GM19397 (cell line): ENCODE data around the gene FAM83B.
"Not testable (repeated sequence)": the region's sequence is repeated elsewhere in the genome, so short reads cannot be mapped to it uniquely, and the experiment has no call there.

Source experiments
- ATAC-seq: cut with Tn5 transposase; IDR thresholded peaks from one replicate; pipeline ENCODE4 v1.9.1; 2021; ENCODE audit warnings: mild to moderate bottlenecking, moderate library complexity; ENCODE audit not compliant: unreplicated experiment

FAM83B gene

DNA sequence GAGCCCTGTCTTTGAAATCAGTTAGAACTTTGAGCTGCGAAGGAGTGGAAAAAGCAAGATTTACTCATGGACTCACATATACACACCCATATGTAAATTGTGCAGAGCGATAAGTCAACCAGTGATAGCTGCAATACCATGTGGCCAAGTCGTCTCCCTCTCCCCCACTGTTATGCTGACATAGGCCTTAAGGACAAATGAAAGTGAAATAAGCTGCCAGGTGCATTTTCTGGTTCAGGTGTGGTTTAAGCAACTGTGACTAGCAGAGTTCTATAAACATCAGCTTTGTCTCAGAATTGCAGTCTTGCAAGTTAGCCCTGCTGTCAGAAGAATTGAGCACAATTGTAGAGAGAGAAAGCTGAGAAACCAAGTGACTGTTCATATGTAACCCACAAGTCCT, 9.6 kb downstream of the FAM83B start:
- ATAC-seq = no peak

DNA sequence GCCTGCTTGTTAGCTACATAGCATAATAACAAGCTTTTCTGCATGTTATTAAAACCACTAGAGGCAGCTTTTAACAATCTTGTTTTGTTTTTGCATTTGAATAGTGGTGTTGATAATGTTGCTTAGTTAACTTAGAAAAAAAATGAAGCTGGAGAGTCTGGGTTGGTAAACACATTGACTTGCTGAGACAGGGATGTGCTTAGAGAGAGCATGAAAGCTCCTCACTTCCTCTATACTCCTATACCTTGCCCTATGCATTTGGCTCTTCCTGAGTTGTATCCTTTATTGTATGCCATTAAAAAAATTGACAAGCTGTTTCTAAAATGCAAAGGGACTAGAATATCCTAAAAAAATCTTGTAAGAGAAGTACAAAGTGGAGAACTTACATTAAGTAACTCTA, 13.6 kb downstream of the FAM83B start:
- no peak for ATAC-seq

DNA sequence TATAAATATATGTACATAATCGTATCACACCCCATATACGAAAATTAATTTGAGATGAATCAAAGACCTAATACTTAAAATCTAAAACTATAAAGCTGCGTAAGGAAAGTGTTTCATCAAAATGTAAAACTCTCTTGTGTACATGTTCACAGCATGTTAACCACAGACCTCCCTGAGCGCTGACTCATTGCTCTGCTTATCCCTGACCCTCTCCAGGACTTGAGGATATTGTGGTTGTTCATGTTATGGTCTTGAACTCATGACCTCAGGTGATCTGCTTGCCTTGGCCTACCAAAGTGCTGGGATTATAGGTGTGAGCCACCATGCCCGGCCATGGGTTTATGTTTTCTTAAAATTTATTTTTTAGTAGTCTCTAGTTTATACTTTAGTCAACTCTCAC, 14.2 kb downstream of the FAM83B start:
- no peak for ATAC-seq

- ATAC-seq = no peak
Observed at GRCh38 chr6:54861905-54862616, 15.5 kb downstream of the FAM83B start.

DNA sequence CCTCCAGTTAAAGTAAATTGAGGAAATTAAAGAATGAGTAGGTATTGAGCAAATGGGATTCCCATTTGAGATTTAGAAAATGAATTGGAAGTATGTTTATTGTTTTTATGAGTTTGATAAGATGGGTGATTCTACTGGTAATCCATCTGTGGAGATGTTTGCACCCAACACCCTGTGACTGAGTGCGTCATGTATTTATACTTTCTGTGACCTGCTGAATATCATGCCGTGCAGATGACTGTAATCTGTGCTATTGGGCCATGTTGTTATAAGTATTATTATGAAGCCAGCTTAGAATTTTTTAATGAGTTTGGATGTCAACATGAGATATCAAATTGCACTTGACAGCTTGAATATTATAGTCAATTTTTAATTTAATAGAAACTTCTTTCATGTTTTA, 17.7 kb downstream of the FAM83B start:
- ATAC-seq = no peak

GRCh38 chr6:54865091-54865631, 18.6 kb downstream of the FAM83B start:
- ATAC-seq = no peak

DNA sequence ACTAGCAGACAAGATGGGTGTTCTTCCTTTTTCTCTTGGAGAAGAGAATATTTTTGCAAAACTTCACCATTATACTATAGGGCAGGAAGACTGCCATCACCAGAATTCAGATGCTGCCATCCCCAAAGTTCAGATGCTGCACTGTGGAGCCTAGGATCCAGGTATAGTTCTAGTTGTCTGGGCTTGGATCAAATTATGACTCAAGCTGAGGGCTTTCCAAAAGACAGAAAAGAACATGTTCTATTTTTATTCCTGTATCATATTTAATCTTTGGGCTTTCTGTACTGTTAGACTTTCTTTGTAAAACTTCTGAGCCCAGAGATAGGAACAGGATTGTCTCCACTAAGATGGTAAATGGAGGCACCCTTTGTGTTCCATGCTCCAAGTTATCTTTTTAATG, 22.0 kb downstream of the FAM83B start:
- no peak for ATAC-seq

GRCh38 chr6:54873599-54873998, 27.0 kb downstream of the FAM83B start:
- ATAC-seq = no peak

DNA sequence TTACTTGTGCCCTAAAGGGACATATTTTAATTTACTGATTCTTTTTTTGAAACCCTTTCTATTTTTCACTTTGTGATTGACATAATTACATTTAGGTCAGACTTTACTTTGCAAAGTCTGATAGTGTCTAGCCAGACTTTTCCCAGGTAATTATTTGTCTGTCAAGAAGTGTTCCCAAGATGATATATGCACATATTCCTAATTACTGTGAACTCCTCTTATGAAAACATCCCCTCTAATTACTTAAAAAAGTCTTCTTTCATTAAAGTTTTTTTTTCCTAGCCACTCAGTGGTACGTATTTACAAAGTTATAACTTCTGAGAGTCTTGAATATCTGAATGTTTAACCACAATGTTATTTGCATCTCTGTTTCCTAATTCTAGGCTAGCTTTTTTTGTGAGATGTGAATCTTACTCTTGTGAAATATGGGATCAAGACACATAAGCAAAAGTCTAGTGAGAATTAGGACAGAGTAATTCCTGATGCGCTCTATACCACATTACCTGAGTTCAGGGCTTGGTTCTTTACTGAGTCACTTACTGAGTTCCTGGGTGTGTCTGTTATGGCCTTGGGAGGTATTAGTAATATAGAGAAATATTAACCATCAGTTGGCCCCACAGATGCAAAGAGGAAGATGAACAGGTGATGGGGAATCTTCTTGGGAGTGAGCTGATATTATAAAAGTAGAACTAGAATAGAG, 27.9 kb downstream of the FAM83B start:
- ATAC-seq = no peak

GRCh38 chr6:54875539-54875938, 29.0 kb downstream of the FAM83B start:
- no peak for ATAC-seq

DNA sequence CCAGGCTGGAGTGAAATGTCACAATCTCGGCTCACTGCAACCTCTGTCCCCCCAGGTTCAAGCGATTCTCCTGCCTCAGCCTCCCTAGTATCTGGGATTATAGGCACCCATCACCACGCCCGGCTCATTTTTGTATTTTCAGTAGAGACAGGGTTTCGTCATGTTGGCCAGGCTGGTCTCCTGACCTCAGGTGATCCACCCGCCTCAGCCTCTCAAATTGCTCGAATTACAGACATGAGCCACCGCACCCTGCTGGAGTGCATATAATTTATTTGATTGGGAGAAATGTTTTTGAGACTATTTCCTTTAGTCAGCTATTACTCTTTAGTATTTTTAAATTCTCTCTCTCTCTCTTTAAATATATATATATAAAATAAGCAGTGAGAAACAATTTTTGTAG, 29.8 kb downstream of the FAM83B start:
- ATAC-seq = no peak

- no peak for ATAC-seq
Observed at GRCh38 chr6:54876871-54877270, 30.3 kb downstream of the FAM83B start.

DNA sequence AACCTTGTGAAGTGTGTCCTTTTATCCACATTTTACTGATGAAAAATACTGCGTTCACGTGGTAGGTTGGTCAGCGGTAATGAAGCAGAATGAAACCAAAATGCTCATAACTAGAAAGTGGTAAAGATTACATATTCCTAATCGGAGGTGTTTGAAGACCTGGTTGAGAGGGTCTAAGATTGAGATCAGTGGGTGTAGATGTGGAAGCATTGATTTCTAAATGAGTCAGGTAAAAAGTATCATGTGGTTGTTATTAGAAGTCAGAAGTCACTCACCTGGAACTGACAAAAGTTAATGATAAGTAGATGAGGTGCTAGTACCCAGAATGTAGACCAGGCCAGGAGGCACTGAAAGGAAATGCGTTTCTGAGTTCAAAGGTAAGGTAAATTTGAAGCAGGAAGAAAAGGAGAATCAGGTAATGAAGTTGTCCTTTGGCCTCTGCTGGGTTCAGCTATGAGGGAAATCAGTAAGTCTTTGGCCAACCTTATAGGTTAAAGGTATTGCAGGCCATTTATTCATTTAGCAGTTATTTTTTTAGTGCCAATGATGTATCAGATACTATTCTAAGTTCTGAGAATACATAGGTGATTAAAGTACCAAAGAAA, 31.2 kb downstream of the FAM83B start:
- no peak for ATAC-seq

DNA sequence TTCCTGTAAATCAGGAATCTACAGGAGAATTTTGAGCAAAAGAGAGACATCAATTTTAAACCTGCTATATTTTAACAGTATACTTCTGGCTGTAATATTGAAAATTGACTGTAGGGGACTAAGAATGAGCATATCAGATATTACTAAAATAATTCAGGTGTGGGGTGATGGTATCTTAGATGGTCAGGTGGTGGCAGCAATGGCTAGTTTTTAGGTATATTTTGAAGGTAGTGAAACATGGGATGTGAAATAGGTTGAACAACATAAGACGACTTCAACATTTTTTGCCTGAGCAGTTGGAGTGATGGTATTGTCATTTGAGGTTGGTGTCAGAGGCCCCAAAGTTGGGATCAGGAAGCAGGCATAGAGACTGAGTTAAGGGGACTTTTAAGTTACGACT, 32.1 kb downstream of the FAM83B start:
- no peak for ATAC-seq

- ATAC-seq = no peak
Observed at GRCh38 chr6:54879188-54879985, 32.8 kb downstream of the FAM83B start.

DNA sequence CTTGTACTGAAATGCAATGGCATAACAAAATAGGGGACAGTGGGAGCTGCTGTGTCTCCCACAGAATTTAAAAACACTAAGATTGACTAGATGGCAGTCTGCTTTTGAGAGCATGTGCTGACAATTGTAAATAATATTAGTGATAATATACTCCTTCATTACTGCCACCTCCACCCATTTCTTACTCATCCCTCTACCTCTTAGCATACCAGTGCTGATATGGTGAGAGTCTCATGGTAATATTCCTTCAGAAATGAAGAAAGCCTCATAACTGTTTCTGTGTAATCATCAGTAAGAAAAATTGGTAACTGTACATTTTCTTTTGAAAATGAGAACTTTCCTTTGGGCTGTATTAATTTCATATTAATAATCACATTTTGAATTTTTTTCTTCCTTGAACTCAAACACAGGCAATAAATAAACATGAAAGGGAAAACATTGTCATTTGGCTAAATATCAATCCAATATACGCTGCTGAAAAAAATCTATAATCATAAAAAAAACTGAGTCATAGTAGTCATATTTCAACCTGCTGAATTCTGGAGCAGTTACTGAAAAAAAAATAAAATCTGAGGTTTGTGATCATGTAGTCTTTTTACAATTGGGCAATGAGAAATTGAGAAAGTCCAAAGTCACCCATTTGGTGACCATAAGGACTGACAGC, 34.6 kb downstream of the FAM83B start:
- ATAC-seq = no peak

- not testable (repeated sequence) for ATAC-seq
Observed at GRCh38 chr6:54881891-54882290, 35.3 kb downstream of the FAM83B start.

- no peak for ATAC-seq
Observed at GRCh38 chr6:54886932-54887584, 40.5 kb downstream of the FAM83B start.

GRCh38 chr6:54891536-54891935, 45.0 kb downstream of the FAM83B start:
- ATAC-seq = no peak

DNA sequence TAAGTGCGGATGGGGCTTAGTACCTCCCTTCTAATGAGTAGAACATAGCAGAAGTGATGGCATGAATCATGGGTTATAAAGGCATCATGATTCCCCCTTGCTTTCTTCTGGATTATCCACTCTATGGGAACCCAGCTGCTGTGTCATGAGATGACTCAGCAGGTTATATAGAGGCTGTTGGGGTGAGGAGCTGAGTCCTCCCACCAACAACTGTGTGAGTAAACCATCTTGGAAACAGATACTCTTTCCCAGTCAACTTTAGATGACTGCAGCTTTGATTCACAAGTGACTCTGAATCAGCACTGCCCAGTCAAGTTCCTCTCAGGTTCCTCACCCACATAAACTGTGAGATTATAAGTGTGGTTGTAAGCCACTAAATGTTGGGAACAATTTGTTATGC, 46.3 kb downstream of the FAM83B start:
- no peak for ATAC-seq
